Pulmonary artery endothelial cell (primary cell): ENCODE results near the gene RDH5. TPM values are rescaled to one million over a fixed set of nuclear protein-coding genes. Genes with fewer than 3 reads are reported as not detected.
"Not testable (repeated sequence)": the region's sequence is repeated elsewhere in the genome, so short reads cannot be mapped to it uniquely, and the experiment has no call there.

Experiments used
- DNase-seq: peaks from one replicate; pipeline ENCODE4 v3.0.0-alpha.2; 2011; ENCODE audit warnings: low read depth, low spot score
- total RNA-seq: library from RNA; depleted of rRNA; stranded (reverse); fragments of >200 nt; gene quantifications from 2 replicates; pipeline ENCODE4 v1.2.3, GENCODE V29; 2014

The RDH5 gene
- total RNA-seq, 1 donor from 2014 or later, result 0.79 TPM

DNA sequence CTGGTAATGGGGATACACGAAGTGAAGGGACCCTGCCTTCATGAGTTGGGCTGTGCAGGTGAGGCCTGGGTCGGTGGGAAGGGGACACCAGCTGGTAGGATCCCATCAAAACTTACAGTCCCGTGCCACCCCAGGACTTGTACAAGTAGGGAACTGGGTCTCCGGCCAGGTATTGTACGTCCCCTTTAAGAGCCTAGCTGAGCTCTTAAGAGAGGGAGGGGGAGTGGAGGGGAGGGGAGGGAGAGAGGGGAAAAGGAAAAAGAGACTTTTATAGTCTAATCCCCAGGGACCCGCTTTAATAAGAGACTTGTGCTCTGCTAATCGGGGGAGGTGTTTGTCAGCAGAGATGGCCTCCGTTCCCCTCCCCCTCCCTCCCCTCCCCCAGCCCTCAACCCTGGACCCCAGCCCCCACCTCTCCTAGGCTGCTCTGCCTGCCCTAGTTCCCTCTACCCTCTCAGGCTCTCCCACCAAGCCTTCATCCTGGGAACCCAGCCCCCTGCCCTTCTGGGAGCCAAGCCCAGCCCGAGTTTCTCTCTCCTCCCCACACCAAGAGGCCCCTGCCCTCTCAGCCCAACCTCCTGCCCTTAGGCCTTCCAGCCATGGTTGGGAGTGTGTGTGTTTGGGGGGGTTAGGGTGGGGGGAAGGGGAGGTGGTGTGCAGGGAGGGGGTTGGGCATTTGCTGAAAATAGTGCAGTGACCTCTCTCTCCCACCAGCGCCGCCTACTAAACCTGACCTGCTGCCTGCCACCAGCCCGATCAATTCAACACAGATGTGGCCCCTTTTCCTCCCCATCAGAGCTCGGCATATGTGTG is 25.4 kb downstream of the RDH5 start:
- no peak for DNase-seq

GRCh38 chr12:55746174-55746912 is 26.1 kb downstream of the RDH5 start:
- DNase-seq, result no peak

GRCh38 chr12:55746913-55747231 is 26.7 kb downstream of the RDH5 start:
- DNase-seq, result no peak

DNA sequence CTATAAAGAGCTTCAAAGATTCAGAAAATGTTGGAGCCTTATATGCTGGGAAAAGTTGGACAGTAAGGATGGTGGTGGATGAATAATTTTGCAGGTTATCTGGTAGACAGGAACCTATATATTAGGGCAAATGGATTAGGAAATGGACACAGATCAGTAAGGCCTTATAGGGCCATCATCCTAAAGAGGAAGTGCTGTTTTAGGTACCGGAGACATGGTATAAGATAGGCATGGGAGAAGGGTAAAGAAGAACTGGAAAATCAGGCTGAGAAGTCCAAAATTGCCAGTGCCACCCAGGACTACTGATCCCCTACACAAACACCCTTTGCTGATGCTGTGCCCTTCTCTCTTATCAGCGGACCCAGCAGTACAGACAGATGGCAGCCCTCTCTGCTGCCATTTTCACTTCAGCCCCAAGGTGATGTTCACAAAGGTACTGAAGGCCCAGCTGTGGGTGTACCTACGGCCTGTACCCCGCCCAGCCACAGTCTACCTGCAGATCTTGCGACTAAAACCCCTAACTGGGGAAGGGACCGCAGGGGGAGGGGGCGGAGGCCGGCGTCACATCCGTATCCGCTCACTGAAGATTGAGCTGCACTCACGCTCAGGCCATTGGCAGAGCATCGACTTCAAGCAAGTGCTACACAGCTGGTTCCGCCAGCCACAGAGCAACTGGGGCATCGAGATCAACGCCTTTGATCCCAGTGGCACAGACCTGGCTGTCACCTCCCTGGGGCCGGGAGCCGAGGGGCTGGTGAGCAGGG is 28.2 kb downstream of the RDH5 start:
- DNase-seq, result no peak

- DNase-seq, result no peak
Observed at GRCh38 chr12:55755246-55755645, 35.1 kb downstream of the RDH5 start.

DNA sequence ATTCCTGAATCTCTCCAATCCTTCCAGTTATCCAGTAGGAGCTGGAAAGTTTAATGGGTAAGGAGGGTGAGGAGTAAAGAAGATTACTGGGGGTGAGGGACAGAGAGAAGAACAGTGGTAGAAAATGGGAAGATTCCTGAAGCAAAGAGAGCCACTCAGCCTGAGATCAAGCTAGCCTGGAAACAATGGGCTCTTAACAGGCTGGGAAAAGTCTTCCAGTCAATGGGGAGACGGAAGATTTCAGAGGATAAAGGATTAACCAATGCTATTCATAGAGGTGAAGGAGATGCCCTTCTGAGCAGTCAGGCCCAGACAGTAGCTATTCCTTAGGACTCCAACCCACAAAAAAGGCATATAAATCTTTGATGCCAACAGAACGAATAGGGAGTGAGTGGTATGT is 37.5 kb downstream of the RDH5 start:
- no peak for DNase-seq

- not testable (repeated sequence) for DNase-seq
Observed at GRCh38 chr12:55758575-55758974, 38.4 kb downstream of the RDH5 start.

DNA sequence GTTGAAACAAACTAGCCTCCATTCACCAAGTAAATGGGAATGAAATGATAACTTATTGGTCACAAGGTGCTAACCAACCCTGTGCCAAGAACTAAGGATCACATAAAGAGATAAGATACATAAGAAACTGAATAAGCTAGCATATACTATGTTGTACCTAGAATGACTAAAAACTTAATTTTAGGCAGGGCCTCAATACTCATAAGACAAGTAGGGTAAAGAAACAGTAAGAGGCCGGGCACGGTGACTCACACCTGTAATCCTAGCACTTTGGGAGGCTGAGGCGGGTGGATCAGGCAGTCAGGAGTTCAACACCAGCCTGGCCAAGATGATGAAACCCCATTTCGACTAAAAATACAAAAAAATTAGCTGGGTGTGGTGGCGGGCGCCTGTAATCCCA is 40.5 kb downstream of the RDH5 start:
- DNase-seq, result no peak

DNA sequence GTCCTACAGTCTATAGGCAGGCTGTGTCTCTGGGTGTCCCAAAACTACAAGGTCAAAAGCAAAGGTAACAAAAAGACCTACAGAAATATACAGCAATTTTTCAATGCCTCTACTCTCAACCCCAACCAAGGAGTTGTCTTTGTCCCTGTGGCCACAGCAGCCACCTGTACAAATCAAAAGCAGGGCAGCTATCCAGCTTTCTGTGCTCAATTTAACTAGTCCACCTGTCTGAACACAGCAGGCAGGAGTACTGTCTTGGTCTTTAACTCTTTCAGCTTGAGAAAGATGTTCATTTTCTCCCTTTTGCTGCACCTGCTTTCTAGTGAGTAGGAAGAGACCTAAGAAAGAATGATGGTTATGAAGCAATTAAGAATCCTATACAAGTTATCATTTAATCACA is 42.5 kb downstream of the RDH5 start:
- no peak for DNase-seq

DNA sequence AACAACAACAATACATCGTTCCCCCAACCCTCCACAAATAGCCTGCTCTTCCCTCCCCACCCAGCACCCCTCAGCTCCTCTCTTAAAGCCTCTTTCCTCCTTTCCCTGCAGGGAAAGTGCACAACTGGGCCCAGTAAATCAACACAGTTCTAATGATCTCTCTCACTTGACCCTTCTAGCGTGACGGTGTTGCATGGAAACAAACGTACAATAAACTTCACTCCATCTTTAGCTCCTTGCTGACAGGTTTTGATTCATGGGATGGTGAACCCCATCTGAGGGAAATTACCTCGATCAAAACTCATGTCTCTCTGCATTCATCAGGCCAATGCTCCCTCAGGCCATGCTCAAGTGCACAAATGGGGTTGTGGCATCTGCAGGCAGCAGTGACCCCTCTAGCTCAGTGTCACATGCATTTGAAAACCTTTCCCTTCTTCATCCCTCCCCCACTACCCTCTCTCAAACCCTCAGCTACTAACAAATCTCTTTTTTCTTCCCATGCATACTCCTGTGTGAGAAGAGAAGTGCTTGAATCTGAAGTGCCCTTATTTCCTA is 45.6 kb downstream of the RDH5 start:
- DNase-seq, result no peak

- DNase-seq, result no peak
Observed at GRCh38 chr12:55767156-55767555, 47.0 kb downstream of the RDH5 start.

DNA sequence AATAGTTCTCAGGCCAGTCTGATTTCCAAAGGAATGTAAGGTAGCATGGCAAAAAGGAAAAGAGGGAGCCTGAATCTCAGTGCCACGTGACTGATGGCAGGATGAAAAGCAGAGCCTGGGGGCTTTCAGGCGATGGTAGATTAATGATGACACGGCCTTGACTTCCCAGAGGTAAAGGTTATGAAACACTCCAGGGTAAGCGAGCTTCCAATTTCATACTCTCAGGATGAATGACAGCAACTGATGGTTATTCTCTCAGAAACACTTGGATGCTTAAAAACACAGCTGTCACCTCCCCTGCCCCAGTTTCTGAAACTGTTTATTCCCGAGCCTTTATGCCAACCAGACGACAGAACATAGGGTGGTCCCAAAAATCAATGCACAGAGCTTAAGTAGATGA is 51.5 kb downstream of the RDH5 start:
- no peak for DNase-seq

Other genes starting within 250 kb of the RDH5 start
- gene OR6C68, start 228.0 kb upstream of the RDH5 start, total RNA-seq, result not detected in 2 replicates
- gene OR6C4, start 170.8 kb upstream of the RDH5 start, total RNA-seq, result not detected in 2 replicates
- gene OR2AP1, start 147.9 kb upstream of the RDH5 start, total RNA-seq, result not detected in 2 replicates
- not detected in 2 replicates for gene OR10P1, start 83.5 kb upstream of the RDH5 start, total RNA-seq
- 0.04 and 0.20 TPM in 2 replicates for gene ITGA7, start 12.5 kb upstream of the RDH5 start, total RNA-seq
- gene BLOC1S1, start 4.3 kb upstream of the RDH5 start, total RNA-seq, result 53.6 and 62.4 TPM in 2 replicates
- 1,224 and 1,479 TPM in 2 replicates for gene CD63, start 8.6 kb downstream of the RDH5 start, total RNA-seq
- 3.6 and 5.1 TPM in 2 replicates for gene GDF11, start 22.7 kb downstream of the RDH5 start, total RNA-seq
- gene SARNP, start 97.3 kb downstream of the RDH5 start, total RNA-seq, result 110 and 137 TPM in 2 replicates
- gene ORMDL2, start 97.6 kb downstream of the RDH5 start, total RNA-seq, result 30.9 and 38.2 TPM in 2 replicates
- gene DNAJC14, start 109.2 kb downstream of the RDH5 start, total RNA-seq, result 64.8 and 75.2 TPM in 2 replicates
- 0.42 and 0.46 TPM in 2 replicates for gene MMP19, start 122.5 kb downstream of the RDH5 start, total RNA-seq
- gene PYM1, start 207.5 kb downstream of the RDH5 start, total RNA-seq, result 25.1 and 32.0 TPM in 2 replicates
- 32.3 and 36.0 TPM in 2 replicates for gene DGKA, start 210.8 kb downstream of the RDH5 start, total RNA-seq
- 0.33 and 0.42 TPM in 2 replicates for gene PMEL, start 245.6 kb downstream of the RDH5 start, total RNA-seq
- 29.5 and 55.0 TPM in 2 replicates for gene CDK2, start 246.4 kb downstream of the RDH5 start, total RNA-seq